Left ventricle myocardium superior (tissue), 1 donor: ENCODE measurements around the gene RSBN1L. TPM values are rescaled to one million over a fixed set of nuclear protein-coding genes. Genes with fewer than 3 reads are reported as not detected.
"Not testable (repeated sequence)": the region's sequence is repeated elsewhere in the genome, so short reads cannot be mapped to it uniquely, and the experiment has no call there.

Experiments
- ATAC-seq: fragments of 200-7000 bp; cut with Tn5 transposase; one replicate; pipeline ENCODE4 v1.9.1; 2020; ENCODE audit warnings: mild to moderate bottlenecking, moderate library complexity
- DNase-seq: peaks from one replicate; pipeline ENCODE4 v3.0.0-alpha.2; 2020
- intact Hi-C: fragments of 100-400 bp; cut with micrococcal nuclease; formaldehyde crosslinking; loops from one replicate; pipeline ENCODE4 v1.11.0; 2022
- total RNA-seq: library from RNA; stranded (reverse); fragmentation: NEBNext Ultra II Directional; extraction: Animal tissue kit (Norgen Biotek cat#: 25700); gene quantifications from one replicate; pipeline ENCODE4 v1.2.1, GENCODE V29; 2021
- donor health status: DM: no; HTN: yes; CAD: no; lungs with severe emphysema.

RSBN1L gene
- total RNA-seq, 1 donor from 2014 or later = 10.1 TPM

DNA sequence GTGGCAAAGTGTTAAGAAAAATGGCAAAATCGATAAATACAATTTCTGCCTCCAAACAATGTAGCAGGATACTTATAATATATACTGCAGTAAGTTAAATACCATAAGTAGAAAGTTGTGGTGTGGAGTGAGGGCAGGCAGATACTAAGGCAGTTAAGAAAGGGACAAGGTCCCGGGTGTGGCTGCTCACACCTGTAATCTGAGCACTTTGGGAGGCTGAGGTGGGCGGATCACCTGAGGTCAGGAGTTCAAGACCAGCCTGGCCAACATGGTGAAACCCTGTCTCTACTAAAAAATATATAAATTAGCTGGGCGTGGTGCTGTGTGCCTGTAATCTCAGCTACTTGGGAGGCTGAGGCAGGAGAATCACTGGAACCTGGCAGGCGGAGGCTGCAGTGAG lies 21.3 kb downstream of the RSBN1L start:
- intact Hi-C loops, ATAC-seq, DNase-seq: not testable (repeated sequence)

DNA sequence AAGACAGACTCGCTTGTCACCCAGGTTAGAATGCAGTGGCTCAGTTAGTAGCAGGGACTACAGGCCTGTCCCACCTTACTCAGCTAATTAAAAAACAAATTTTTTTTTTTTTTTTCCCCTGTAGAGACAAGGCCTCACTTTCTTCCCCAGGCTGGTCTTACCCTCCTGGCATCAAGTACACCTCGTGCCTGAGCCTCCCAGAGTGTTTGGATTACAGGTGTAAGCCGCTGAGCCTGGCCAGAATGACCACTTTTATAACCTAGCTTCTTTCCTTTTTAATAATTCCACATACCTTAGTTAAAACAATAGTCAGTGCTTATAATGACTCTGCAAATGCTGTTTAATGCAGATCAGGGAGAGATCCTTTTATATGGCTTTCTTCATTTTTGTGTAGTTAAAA lies 31.3 kb downstream of the RSBN1L start:
- ATAC-seq = no peak
- intact Hi-C loops = no loop called here
- no peak for DNase-seq

DNA sequence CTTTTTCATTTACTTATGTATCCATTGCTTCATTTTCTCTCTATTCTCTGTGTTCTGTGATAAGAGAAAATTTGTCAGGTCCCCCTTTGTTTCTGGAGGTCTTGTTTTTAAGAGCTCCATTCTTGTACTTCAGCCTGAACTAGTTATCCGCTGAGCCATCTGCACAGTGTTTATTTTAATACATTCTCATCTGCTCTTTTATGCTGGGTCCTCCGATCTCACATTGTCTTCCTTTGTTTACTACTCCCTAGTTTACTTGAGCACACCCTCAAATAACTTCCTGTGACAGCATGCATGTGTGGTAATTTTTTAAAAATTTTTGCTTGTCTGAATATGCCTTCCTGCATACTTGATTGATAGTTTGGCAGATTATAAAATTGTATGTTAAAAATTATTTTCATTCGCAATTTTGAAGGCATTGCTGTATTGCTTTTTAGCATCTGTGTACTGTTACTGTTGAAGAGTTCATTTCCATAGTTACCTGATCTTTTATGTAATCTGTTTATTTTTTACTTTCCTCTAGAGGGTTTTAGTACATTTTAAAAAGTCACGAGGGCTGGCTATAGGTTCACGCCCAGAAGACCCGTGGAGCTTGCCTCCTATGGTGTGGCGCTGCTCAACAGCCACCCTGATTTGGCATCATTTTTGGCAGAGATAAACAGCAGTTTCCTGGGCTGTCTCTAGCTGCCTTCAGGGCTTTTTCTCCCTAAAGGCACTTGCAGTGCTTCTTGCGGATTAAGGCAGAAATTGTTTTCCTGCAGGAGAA lies 31.9 kb downstream of the RSBN1L start:
- DNase-seq = no peak
- ATAC-seq = peak; percentile 57
- intact Hi-C loops = no loop called here

DNA sequence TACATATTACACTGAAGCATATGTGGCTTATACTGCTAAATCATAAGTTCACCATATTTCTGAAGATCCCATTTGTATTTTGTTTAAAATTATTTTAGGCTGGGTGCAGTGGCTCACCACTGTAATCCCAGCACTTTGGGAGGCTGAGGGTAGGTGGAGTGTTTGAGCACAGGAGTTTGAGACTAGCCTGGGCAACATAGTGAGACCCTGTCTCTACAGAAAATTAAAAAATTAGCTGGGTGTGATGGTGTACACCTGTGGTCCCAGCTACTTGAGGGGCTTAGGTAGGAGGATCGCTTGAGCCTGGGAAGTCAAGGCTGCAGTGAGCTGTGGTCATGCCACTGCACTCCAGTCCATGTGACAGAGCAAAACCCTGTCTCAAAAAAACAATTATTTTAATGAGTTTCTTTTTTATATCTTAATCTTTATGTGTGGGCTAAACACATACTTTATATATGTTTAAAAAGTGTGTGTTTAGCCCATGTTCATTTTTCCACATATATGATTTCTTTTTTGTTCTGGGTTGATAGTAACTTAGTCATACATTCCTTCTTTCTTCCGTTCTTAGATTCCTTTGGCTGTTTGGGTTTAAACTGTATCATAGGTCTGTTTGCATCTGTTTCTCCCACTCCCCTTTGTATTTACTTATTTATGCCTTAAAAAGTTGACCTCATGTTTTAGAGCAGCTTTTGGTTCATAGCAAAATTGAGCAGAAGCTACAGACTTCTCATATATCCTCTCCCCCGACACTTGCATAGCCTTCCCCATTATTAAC lies 33.5 kb downstream of the RSBN1L start:
- no peak for ATAC-seq
- intact Hi-C loops = loop anchor here (2.0 kb wide), 1 partner anchor 53 kb away; no protein-coding TSS in a partner anchor
- no peak for DNase-seq

DNA sequence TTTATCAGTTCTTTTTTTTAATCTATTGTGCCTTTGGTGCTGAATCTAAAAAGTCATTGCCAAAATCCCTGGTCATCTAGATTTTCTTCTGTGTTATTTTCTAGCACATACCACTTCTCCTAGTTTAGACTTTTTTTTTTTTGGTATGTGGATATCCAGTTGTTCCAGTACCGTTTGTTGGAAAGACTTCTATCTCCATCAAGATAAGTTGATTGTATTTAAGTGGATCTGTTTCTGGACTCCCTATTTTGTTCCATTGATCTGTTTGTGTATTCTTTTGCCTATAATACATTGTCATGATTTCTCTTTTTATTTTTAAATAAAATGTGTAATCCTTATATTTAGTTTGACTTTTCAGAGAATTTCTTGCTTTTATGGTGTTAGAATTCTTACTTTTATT lies 35.5 kb downstream of the RSBN1L start:
- DNase-seq (no peak), ATAC-seq (no peak)
- intact Hi-C loops = loop anchor here (2.0 kb wide), 1 partner anchor 51 kb away; no protein-coding TSS in a partner anchor

DNA sequence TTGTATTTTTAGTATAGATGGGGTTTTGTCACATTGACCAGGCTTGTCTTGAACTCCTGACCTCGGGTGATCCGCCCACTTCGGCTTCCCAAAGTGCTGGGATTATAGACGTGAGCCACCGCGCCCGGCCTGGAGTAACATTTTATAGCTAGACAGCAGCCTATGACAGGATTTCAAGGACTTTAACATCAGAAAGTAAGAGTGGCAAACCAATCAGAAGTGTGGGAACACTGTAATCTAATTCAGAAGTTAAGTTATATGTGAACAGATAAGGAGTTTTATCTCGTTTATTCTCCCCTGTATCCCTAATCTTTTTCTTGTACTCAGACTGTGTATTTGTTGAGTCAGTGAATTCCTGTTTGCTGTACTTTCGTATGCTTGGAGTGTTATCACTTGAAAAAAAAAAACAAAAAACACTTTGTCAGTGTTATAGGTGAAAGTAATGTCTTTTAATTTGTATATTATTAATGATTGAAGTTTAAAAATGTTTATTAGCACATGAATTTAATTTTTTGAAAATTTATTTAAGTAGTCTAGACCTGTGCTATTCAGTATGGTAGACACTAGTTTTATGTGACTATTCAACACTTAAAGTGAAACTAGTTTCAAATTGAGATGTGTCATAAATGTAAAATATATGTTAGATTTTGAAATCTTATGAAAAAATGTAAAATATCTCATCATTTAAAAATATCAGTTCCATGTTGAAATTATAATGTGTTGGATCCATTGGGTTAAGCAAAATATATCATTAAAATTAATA lies 38.6 kb downstream of the RSBN1L start:
- DNase-seq = no peak
- intact Hi-C loops = no loop called here
- no peak for ATAC-seq

GRCh38 chr7:77735457-77735856 lies 39.2 kb downstream of the RSBN1L start:
- DNase-seq = no peak
- no peak for ATAC-seq
- intact Hi-C loops = no loop called here

DNA sequence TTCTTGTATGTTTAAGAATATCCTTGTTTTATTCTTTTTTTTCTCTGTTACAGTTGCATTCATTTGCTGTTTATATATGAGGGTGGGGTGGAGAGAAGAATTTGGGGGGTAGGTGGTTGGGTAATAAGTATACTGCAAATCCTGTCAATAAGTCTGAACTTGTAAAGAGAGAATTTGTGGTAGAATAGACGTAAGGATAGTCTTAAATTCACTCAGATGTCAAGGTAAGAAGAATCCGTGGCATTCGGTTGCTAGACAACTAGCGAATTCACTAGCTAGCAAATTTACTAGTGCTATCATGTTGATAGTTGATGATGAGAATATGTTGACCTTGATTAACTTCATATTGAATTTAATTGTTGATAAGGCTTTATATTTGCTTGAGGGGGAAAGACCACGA lies 40.7 kb downstream of the RSBN1L start:
- ATAC-seq (no peak), DNase-seq (no peak)
- intact Hi-C loops = no loop called here

DNA sequence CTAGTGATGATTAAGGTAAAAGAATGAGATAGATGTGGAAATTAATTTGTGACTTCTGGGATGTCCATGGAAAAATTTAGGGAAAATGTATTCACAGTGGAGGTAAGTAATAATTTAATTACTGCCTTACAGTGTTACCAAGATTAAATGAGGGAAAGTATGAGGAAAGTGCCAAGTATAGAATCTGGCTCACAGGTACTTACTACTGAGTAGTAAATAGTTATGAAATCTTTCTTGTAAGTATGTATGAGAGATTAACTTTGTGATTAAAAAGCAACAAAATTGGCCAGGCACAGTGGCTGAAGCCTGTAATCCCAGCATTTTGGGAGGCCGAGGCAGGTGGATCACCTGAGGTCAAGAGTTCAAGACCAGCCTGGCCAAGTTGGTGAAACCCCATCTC lies 42.1 kb downstream of the RSBN1L start:
- intact Hi-C loops = no loop called here
- ATAC-seq (no peak), DNase-seq (no peak)

GRCh38 chr7:77738871-77739270 lies 42.6 kb downstream of the RSBN1L start:
- ATAC-seq = no peak
- DNase-seq = no peak
- intact Hi-C loops = no loop called here

- DNase-seq = no peak
- intact Hi-C loops = no loop called here
- ATAC-seq = no peak
These were observed 44.0 kb downstream of the RSBN1L start for GRCh38 chr7:77740257-77740656.

DNA sequence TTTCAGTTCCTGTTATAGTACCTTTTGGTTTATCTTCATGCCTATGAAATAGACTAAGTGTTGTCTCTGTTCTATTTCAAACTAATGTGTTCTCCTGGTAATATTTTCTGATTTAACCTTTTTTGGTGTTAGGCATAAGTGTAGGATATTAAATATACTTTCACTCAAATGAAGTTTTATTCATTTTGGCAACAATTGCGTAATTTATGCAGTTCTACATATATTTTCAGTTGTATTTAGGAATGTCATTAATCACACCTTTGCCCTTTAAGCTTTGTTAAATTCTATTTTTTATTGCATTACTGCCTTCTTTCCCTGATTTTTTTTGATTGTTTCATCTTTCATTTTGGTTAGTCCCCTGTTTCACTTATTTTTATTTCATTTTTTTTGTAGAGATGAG lies 47.3 kb downstream of the RSBN1L start:
- DNase-seq (no peak), ATAC-seq (no peak)
- intact Hi-C loops = no loop called here

GRCh38 chr7:77745746-77746145 lies 49.5 kb downstream of the RSBN1L start:
- DNase-seq (no peak), ATAC-seq (no peak)
- intact Hi-C loops = no loop called here

DNA sequence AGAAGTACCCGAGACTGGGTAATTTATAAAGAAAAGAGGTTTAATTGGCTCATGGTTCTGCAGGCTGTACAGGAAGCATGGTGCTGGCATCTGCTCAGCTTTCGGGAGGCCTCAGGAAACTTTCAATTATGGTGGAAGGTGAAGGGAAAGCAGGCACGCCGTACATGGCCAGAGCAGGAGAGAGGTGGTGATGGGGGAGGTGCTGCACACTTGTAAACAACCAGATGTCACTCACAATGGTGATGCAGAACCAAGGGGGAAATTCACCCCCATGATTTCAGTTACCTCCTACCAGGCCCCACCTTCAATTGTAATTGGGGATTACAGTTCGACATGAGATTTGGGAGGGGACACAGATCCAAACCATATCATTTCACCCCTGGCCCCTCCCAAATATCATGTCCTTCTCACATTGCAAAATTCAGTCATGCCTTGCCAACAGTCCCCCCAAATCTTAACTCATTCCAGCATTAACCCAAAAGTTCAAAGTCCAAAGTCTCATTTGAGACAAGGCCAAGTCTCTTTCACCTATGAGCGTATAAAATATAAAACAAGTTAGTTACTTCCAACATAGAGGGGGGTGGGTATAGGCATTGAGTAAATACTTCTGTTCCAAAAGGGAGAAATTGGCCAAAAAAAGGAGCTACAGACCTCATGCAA lies 50.0 kb downstream of the RSBN1L start:
- DNase-seq = no peak
- ATAC-seq = no peak
- intact Hi-C loops = no loop called here

DNA sequence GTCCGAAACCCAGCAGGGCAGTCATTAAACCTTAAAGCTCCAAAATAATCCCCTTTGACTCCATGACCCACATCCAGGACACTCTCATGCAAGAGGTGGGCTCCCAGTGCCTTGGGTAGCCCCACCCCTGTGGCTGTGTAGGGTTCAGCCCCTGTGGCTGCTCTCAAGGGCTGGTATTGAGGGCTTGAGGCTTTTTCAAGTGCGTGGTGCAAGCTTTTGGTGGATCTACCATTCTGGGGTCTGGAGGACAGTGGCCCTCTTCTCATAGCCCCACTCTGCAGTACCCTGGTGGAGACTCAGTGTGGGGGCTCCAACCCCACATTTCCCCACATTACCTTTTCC lies 50.5 kb downstream of the RSBN1L start:
- DNase-seq (no peak), ATAC-seq (no peak)
- intact Hi-C loops = no loop called here

DNA sequence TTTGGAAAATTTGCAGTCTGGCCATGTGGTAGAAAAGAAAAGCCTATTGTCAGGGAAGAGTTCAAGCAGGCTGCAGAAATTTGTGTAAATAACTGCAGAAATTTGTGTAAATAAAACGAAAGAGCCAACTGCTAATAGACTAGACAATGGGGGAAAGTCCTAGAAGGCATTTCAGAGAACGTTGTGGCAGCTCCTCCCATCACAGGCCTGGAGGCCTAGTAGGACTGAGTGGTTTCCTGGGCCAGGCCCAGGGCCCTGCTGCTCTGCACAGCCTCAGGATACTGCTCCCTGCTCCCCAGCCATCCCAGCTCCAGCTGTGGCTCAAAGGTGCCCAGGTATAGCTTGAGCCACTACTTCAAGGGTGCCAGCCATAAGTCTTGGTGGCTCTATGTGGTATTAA lies 50.9 kb downstream of the RSBN1L start:
- ATAC-seq = no peak

DNA sequence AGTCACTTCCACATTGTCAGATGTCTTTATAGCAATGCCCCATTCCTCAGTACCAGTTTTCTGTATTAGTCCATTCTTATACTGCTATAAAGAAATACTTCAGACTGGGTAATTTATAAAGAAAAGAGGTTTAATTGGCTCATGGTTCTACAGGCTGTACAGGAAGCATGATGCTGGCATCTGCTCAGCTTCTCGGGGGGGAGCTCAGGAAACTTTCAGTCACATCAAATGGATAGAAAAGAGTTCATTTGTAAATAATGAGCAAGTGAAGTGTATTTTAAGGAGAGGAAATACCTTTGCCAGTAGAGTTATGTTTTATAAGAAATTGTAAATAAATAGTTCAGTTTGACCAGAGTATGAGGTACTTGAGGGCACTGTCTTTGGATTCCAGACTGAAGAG lies 51.5 kb downstream of the RSBN1L start:
- intact Hi-C loops = no loop called here

More for the DNA sequence above, 50.9 kb downstream of the RSBN1L start:
- intact Hi-C loops = no loop called here
- no peak for DNase-seq

DNA sequence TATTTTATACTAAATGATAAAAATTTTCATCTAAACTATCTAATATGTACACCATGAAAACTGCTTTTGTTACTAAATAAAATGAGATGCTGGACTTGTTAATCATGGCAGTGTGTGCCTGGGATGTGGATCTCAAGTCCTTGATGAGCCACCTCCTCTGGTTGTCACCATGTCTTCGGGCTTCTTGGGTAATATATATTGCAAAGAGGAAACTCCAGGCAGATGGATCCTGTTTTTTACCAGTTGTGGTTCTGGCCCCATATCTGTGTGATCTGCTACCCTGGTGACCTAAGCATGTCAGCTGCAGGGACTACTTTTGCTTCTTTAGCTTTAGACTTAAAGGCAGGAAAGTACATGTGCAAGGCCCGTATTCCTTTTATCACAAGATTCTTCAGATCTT lies 55.8 kb downstream of the RSBN1L start:
- ATAC-seq = peak; percentile 39
- intact Hi-C loops = no loop called here
- DNase-seq = no peak

More for the DNA sequence above, 51.5 kb downstream of the RSBN1L start:
- no peak for DNase-seq
- ATAC-seq = no peak

GRCh38 chr7:77753173-77753572 lies 56.9 kb downstream of the RSBN1L start:
- intact Hi-C loops = no loop called here
- DNase-seq = no peak

GRCh38 chr7:77757589-77757988 lies 61.3 kb downstream of the RSBN1L start:
- no peak for DNase-seq
- intact Hi-C loops = no loop called here
- ATAC-seq = no peak

More at GRCh38 chr7:77753173-77753572, 56.9 kb downstream of the RSBN1L start:
- no peak for ATAC-seq
